Fibroblast of the aortic adventitia (primary cell): ENCODE results near the gene MAPK10. TPM values are rescaled to one million over a fixed set of nuclear protein-coding genes. Genes with fewer than 3 reads are reported as not detected.

ENCODE experiments used
- DNase-seq: peaks from one replicate; pipeline ENCODE4 v3.0.0-alpha.2; 2010; ENCODE audit warnings: low read depth
- H3K4me3 ChIP-seq: 2 replicates; pipeline ENCODE4 v1.5.1; 2011; ENCODE audit warnings: low read depth, mild to moderate bottlenecking, control low read depth, low read length, moderate library complexity
- total RNA-seq: library from RNA; depleted of rRNA; stranded (reverse); fragments of >200 nt; gene quantifications from 2 replicates; pipeline ENCODE4 v1.2.3, GENCODE V29; 2012; ENCODE audit warnings: low replicate concordance
- TF ChIP-seq, protein P1 (sequence below): IDR thresholded peaks from 2 replicates; pipeline ENCODE4 v1.5.1; 2011; ENCODE audit warnings: mild to moderate bottlenecking, low read length, control low read depth, inconsistent platforms; ENCODE audit not compliant: insufficient read depth

MAPK10 gene
- total RNA-seq, 1 donor, result 69.6 TPM

DNA sequence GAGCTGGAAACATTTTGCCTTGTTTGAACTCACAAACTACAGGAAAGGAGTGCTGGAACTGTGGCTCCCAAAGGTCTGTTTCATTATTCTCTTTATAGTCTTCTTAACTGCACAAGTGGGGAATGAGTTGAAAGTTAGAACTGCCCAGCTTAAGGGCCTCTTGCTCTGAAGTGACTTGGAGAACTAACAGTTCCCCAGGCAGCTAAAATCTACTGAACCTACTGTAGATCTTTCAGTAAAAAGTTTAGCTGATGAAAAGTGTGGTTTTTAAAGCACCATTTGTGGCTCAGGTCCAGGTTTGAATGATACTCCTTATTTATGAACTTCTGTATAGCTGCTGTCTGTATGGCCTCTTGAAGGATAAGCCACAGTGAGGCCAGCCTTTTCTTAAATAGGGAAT, 353.8 kb downstream of the MAPK10 start:
- no peak for DNase-seq
- no peak overlapping the region for H3K4me3 ChIP-seq
- TF ChIP-seq, protein P1, sequence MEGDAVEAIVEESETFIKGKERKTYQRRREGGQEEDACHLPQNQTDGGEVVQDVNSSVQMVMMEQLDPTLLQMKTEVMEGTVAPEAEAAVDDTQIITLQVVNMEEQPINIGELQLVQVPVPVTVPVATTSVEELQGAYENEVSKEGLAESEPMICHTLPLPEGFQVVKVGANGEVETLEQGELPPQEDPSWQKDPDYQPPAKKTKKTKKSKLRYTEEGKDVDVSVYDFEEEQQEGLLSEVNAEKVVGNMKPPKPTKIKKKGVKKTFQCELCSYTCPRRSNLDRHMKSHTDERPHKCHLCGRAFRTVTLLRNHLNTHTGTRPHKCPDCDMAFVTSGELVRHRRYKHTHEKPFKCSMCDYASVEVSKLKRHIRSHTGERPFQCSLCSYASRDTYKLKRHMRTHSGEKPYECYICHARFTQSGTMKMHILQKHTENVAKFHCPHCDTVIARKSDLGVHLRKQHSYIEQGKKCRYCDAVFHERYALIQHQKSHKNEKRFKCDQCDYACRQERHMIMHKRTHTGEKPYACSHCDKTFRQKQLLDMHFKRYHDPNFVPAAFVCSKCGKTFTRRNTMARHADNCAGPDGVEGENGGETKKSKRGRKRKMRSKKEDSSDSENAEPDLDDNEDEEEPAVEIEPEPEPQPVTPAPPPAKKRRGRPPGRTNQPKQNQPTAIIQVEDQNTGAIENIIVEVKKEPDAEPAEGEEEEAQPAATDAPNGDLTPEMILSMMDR, result no peak

DNA sequence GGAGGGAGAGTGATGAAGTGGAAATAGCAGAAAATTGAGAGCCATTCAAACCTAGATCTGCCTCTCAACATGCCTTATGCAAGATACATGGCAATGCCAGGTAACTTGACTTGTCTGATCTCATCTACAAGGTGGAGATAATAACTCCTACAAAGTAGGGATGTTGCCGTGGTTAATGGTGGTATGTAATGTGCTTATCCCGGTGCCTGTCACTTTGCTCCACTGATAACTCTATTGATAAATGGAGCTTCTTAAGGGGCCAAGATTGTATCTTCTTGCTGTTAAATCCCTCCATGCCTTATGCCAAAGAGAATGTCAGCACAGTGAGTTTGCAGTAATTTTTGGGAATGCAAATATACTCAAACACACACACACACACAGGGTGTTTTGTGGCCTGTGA, 355.8 kb downstream of the MAPK10 start:
- no peak overlapping the region for H3K4me3 ChIP-seq
- TF ChIP-seq, protein P1, result no peak
- no peak for DNase-seq

DNA sequence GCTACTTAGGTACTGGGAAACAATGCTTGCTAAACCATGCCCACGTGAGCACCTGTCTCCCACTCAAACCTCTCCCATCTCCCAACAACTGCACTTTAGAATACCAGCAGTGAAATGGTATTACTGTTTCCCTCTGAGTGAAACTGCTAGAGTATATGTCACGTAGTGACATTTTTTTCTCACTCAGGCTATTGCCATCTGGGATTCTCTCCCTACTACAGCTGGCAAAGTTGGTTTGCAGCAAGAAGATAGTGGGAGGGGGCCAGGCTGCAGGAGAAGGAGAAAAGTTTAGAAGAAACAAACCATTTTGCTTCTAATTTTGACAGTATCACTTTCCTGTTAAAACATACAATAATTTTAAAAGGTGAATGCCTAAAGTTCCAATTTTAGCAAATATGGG, 358.3 kb downstream of the MAPK10 start:
- TF ChIP-seq, protein P1, result no peak
- DNase-seq, result no peak
- H3K4me3 ChIP-seq, result no peak overlapping the region

DNA sequence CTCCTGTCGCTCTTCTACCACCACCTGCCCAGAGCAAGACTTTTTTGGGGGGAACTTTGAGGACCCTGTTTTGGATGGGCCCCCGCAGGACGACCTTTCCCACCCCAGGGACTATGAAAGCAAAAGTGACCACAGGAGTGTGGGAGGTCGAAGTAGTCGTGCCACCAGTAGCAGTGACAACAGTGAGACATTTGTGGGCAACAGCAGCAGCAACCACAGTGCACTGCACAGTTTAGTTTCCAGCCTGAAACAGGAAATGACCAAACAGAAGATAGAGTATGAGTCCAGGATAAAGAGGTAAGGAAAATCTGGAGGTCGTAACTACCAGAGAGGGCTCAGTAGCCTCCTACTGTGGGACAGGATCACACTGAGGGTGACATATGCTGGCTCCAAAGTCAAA, 364.5 kb downstream of the MAPK10 start:
- DNase-seq, result no peak
- H3K4me3 ChIP-seq, result no peak overlapping the region
- TF ChIP-seq, protein P1, result no peak

DNA sequence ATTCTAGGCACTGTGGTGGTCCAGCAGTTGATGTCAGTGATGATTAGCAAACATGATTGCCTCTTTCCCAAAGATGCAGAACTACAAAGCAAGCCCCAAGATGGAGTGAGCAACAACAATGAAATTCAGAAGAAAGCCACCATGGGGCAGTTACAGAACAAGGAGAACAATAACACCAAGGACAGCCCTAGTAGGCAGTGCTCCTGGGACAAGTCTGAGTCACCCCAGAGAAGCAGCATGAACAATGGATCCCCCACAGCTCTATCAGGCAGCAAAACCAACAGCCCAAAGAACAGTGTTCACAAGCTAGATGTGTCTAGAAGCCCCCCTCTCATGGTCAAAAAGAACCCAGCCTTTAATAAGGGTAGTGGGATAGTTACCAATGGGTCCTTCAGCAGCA, 365.3 kb downstream of the MAPK10 start:
- peak; percentile 18 for DNase-seq
- TF ChIP-seq, protein P1, result no peak
- no peak overlapping the region for H3K4me3 ChIP-seq

DNA sequence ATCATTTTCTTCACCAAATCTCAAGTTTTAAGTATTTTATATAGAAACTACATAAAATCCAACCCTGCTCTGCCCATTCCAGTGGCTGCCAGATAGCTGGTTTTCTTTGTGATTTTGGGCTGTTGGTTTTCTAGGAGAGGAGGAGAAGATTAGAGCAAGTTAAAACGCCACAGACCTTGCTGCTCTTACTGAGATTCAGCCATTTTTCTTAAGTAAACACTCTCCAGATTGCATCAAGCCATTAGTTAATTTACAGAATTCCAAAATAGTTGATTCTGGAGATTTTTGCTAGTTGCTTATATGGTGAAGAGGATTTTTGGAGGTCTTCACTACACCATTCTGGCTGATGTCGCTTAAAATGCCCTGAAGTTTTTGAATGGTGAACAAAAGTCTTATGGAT, 366.2 kb downstream of the MAPK10 start:
- H3K4me3 ChIP-seq, result no peak overlapping the region
- TF ChIP-seq, protein P1, result no peak
- DNase-seq, result no peak

DNA sequence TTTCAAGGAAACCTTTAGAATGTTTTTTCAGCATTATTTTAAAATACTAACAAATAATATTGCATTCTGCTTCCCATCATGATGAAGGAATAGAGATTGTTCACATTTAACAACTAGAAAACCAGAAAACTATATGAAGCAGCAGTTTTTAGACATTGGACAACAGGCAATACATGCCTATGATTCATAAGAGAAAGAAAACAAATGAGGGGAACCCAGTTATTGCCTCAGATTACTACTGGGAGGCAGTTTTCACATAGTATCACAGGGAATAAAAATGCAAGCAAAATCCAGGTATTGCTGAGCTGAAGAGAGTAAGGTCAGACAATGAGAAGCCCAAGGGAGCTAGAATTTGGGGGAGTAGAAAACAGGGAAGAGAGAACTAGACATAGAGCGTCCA, 373.6 kb downstream of the MAPK10 start:
- no peak for DNase-seq
- TF ChIP-seq, protein P1, result no peak
- H3K4me3 ChIP-seq, result no peak overlapping the region
